OCI-M2 (cell line): ENCODE measurements around the gene LGALS12.

Source experiments
- DNase-seq: peaks from one replicate; lab custom pipeline; 2025; ENCODE audit not compliant: unreplicated experiment; lab: John Stamatoyannopoulos, UW

LGALS12 gene

DNA sequence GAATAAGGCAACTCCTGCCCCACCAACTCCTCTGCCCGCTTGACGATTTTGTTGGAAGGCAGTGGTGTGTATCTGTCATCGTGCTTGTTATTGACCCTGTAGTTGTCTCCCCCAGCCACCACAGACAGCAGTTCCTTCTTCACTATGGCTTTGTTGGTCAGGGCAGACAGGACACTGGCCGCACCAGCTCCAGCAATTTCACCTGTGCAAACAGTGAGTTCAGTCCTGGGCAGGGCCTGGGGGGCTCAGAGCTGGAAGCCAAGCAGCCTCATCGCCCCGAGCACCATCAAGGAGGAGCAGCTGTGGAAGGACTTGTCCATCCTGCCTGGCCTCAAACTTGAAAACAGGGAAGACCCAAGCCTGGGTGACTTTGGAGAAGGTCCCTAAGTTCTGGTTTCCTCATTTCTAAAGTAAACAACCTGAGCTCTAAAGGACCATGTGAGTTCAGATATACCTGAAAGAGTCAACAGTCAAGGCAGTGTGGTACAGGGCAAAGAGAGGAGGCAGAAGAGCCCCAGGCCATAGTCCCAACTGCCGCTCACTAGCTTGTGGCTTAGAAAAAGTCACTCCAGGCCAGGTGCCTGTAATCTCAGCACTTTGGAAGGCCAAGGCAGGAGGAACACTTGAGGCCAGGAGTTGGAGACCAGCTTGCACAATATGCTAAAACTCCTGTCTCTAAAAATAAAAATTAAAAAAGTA lies 52.7 kb downstream of the LGALS12 start:
- DNase-seq = no peak

DNA sequence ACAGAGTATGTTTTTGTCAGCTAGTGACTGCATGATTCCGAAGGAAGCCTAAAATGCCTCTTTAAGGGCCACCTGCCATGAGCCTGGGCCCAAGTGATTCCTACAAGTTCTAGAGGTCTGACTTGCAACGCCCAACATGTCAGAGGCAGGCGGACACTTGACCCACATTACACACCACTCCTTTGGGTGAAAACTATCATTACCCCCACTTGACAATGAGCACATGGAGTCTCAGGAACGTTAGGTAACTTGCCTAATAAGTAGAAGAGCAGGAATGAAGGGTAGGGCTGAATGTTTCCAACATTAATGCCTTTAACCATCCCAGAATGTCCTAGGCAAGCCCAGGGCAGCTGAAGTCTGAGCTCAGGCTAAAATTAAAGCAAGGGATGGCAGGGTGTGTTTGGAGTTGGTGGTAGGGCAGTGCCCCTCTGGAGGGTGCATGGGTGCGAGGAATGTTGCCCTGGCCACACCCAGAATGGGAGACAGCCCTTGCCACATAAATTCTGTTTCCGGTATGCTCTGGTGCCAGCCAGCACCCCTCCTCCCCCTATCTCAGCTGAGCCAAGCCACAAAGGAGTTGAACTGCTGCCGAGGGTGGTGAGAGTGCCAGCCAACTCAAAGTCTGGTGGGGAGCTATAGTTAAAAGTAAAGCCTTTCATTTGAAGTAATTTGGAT lies 54.8 kb downstream of the LGALS12 start:
- no peak for DNase-seq

DNA sequence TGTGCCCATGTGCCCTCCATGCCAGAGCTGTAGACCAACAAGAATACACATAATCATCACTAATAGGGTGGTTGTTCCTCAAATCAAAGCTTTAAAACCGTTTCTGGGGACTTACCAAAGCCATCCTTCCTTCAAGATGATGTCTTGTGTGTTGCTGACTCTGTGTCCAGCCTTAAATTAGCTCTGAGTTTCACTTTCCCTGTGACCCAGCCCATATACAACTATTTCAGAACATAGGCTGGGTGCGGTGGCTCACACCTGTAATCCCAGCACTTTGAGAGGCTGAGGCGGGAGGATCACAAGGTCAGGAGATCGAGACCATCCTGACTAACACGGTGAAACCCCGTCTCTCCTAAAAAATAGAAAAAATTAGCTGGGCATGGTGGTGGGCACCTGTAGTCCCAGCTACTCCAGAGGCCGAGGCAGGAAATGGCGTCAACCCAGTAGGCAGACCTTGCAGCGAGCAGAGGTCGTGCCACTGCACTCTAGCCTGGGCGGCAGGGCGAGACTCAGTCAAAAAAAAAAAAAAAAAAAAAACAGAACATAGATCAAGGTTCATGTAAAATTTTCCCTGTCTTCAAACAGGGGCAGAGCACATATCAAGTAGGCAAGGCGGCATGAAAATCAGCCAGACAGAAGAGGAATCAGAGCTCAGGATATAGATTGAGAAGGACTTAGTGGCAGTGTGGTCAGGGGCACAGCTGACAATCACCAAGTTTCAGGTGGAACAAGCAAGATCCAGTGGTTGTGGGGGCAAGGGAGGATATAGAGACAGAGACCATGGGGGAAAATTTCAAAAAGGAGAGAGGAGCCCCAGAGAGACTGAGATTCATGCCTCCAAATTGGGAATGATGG lies 57.5 kb downstream of the LGALS12 start, which contains the start of gene PLAAT2:
PLAAT2 (minus strand) TSS at position 179 of the 855 bp plus-strand sequence; CDS start at position 124, 55 bp downstream.
- no peak for DNase-seq

GRCh38 chr11:63564056-63564774 lies 58.3 kb downstream of the LGALS12 start:
- no peak for DNase-seq

- DNase-seq = no peak
These were observed 59.0 kb downstream of the LGALS12 start for GRCh38 chr11:63564784-63565350.
